GM20431 (cell line): ENCODE measurements around the gene RNASET2.
"Not testable (repeated sequence)": the region's sequence is repeated elsewhere in the genome, so short reads cannot be mapped to it uniquely, and the experiment has no call there.

Experiments used
- in situ Hi-C: fragments of 300-500 bp; cut with MseI, MboI; formaldehyde crosslinking; loops from one replicate; pipeline ENCODE4 v1.15.0; 2020; ENCODE audit warnings: low sequenced_read_pairs; ENCODE audit not compliant: unreplicated experiment

Gene RNASET2

GRCh38 chr6:166970776-166971175 lies 14.4 kb upstream of the RNASET2 start:
- in situ Hi-C loops = no loop called here

- in situ Hi-C loops = no loop called here
Measured at GRCh38 chr6:166970091-166970490, 13.7 kb upstream of the RNASET2 start.

- in situ Hi-C loops = no loop called here
Measured at GRCh38 chr6:166969390-166970002, 13.1 kb upstream of the RNASET2 start.

GRCh38 chr6:166966268-166966667 lies 9.9 kb upstream of the RNASET2 start:
- in situ Hi-C loops = no loop called here

- in situ Hi-C loops = no loop called here
Measured at GRCh38 chr6:166960609-166960978, 4.2 kb upstream of the RNASET2 start.

GRCh38 chr6:166959911-166960608 lies 3.7 kb upstream of the RNASET2 start:
- in situ Hi-C loops = no loop called here

GRCh38 chr6:166958926-166959861 lies 2.8 kb upstream of the RNASET2 start:
- in situ Hi-C loops = no loop called here

GRCh38 chr6:166957805-166958076 lies 1.4 kb upstream of the RNASET2 start:
- in situ Hi-C loops = no loop called here

- in situ Hi-C loops = no loop called here
Measured at GRCh38 chr6:166957087-166957804, 896 bp upstream of the RNASET2 start.

- in situ Hi-C loops = no loop called here
Measured at GRCh38 chr6:166955865-166956443, 396 bp downstream of the RNASET2 start.

GRCh38 chr6:166955121-166955864 lies 1.1 kb downstream of the RNASET2 start:
- in situ Hi-C loops = no loop called here

- in situ Hi-C loops = no loop called here
Measured at GRCh38 chr6:166954118-166954713, 2.1 kb downstream of the RNASET2 start.

GRCh38 chr6:166952567-166953486 lies 3.5 kb downstream of the RNASET2 start:
- in situ Hi-C loops = no loop called here

- in situ Hi-C loops = no loop called here
Measured at GRCh38 chr6:166952121-166952520, 4.2 kb downstream of the RNASET2 start.

- in situ Hi-C loops = no loop called here
Measured at GRCh38 chr6:166951670-166952060, 4.7 kb downstream of the RNASET2 start.

- in situ Hi-C loops = not testable (repeated sequence)
Measured at GRCh38 chr6:166950892-166951669, 5.3 kb downstream of the RNASET2 start.

GRCh38 chr6:166950443-166950821 lies 5.9 kb downstream of the RNASET2 start:
- in situ Hi-C loops = no loop called here
